ENCODE measurements around the gene PES1.

- TF ChIP-seq CTCF (IDR thresholded peaks at IDR 0.05) (no peak), POLR2A (IDR thresholded peaks at IDR 0.05) (no peak)
Measured at GRCh38 chr22:30572840-30573593, 18.7 kb downstream of the PES1 start.
